BJ (cell line): ENCODE measurements around the gene CAPN10. TPM values are rescaled to one million over a fixed set of nuclear protein-coding genes. Genes with fewer than 3 reads are reported as not detected.
A peak's percentile ranks its signal among the peaks of the same experiment; 100 is the strongest.

ENCODE experiments used
- CTCF ChIA-PET: fragments of 350-600 bp; formaldehyde crosslinking; extraction: SDS; loops from one replicate; lab custom pipeline; 2021; ENCODE audit warnings: antibody characterized with exemption, inconsistent platforms; lab: Yijun Ruan, JAX
- POLR2A ChIA-PET: fragments of 300-600 bp; sonication (Branson Sonifier 250); formaldehyde crosslinking; extraction: SDS; loops from one replicate; lab custom pipeline; 2021; ENCODE audit warnings: antibody characterized with exemption; lab: Charles Lee
- DNase-seq: peaks from one replicate; pipeline ENCODE4 v3.0.0-alpha.2; 2011; ENCODE audit warnings: low read depth
- H3K27me3 ChIP-seq: 2 replicates; pipeline ENCODE4 v1.6.0; 2011; ENCODE audit warnings: low read length; ENCODE audit not compliant: control insufficient read depth, insufficient read depth
- H3K36me3 ChIP-seq: 2 replicates; pipeline ENCODE4 v1.5.1; 2011; ENCODE audit warnings: low read length; ENCODE audit not compliant: control insufficient read depth, insufficient read depth
- H3K4me3 ChIP-seq: 2 replicates; pipeline ENCODE4 v1.5.1; 2011; ENCODE audit warnings: low read depth, mild to moderate bottlenecking, control low read depth, low read length
- polyA plus RNA-seq: library from polyadenylated mRNA; depleted of rRNA; stranded (reverse); fragments of >200 nt; gene quantifications from 2 replicates; pipeline ENCODE4 v1.2.3, GENCODE V29; 2011
- TF ChIP-seq, protein P1 (sequence below): IDR thresholded peaks from 2 replicates; pipeline ENCODE4 v1.5.1; 2011; ENCODE audit warnings: low read depth, mild to moderate bottlenecking, control low read depth, inconsistent platforms, low read length, moderate library complexity; ENCODE audit not compliant: insufficient read depth

Gene CAPN10
- polyA plus RNA-seq, 1 experiment = 14.9 TPM

DNA sequence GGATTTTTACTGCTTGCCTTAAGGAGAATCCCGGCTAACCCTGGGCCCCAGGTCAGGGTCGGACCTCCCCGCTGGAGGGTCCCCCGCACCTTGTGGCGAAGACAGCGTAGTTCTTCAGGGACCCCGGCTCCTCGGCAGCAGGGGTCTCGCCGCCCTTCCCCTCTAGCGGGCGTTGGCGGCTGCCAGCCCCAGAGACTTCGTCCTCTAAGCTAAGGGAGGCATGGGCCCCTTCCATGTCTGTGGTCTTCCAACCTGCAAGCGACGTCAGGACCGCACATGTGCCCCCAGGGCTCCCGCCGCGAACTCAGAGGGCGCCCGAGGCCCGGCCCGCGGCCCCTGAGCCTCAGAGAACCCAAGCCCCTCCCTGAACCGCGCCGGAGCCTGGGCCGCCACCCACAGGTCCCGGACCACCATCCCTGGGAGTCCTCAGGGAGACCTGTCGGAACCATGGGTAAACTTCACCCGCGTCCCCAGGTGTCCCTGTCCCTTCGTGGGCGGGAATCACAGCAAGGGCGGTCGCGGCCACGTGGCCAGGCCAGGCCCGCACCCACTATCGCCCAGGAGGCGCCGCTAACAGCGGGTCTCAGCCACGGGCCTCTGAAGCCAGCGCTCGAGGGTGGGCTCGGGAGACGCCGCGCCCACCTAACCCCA lies 29.3 kb upstream of the CAPN10 start:
- no peaks in the 10 kb centered on the region for H3K27me3 ChIP-seq
- no peak for DNase-seq
- H3K36me3 ChIP-seq = peaks cover 4% of the 10 kb centered on the region
- TF ChIP-seq, protein P1, sequence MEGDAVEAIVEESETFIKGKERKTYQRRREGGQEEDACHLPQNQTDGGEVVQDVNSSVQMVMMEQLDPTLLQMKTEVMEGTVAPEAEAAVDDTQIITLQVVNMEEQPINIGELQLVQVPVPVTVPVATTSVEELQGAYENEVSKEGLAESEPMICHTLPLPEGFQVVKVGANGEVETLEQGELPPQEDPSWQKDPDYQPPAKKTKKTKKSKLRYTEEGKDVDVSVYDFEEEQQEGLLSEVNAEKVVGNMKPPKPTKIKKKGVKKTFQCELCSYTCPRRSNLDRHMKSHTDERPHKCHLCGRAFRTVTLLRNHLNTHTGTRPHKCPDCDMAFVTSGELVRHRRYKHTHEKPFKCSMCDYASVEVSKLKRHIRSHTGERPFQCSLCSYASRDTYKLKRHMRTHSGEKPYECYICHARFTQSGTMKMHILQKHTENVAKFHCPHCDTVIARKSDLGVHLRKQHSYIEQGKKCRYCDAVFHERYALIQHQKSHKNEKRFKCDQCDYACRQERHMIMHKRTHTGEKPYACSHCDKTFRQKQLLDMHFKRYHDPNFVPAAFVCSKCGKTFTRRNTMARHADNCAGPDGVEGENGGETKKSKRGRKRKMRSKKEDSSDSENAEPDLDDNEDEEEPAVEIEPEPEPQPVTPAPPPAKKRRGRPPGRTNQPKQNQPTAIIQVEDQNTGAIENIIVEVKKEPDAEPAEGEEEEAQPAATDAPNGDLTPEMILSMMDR = no peak
- peak overlapping the region; percentile 51 for H3K4me3 ChIP-seq
- POLR2A ChIA-PET = interaction anchor here (1.0 kb wide), 1 partner anchor 9 kb away, joined by 3 read pairs; no protein-coding TSS in a partner anchor
- CTCF ChIA-PET = interaction anchor here (1.3 kb wide), 1 partner anchor 50 kb away, joined by 3 read pairs; no protein-coding TSS in a partner anchor

DNA sequence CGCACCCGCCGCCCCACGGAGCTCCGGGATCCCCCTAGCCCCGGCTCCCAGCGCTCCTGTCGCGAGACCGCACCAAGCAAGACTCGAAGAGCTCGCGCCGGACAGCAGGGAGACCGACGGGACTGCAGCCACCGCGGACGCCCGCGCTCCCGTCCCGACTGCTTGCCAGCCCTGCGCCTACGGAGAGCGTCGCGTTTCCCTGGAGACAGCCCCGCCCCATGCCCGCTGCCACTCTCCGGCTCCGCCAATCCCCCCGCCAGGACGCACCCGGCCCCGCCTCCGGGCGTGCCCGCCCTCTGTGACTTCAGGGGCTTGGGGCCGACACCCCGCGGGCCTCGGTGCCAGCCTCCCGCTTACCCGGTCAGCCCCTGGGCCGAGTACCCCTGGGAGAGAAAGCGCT lies 28.7 kb upstream of the CAPN10 start, which contains the start of gene ANKMY1:
Gene ANKMY1, minus strand, starts transcription at position 181 of the 400 bp plus-strand sequence. CDS start 653 bp downstream, outside the sequence.
- CTCF ChIA-PET = interaction anchor here (1.3 kb wide), 1 partner anchor 51 kb away, joined by 3 read pairs; no protein-coding TSS in a partner anchor
- H3K27me3 ChIP-seq = no peaks in the 10 kb centered on the region
- peaks cover 3% of the 10 kb centered on the region for H3K36me3 ChIP-seq
- TF ChIP-seq, protein P1 = no peak
- H3K4me3 ChIP-seq = peak within 1 kb of the TSS; percentile 51
- POLR2A ChIA-PET = interaction anchor here (1.0 kb wide), 1 partner anchor 9 kb away, joined by 3 read pairs; no protein-coding TSS in a partner anchor
- no peak for DNase-seq

DNA sequence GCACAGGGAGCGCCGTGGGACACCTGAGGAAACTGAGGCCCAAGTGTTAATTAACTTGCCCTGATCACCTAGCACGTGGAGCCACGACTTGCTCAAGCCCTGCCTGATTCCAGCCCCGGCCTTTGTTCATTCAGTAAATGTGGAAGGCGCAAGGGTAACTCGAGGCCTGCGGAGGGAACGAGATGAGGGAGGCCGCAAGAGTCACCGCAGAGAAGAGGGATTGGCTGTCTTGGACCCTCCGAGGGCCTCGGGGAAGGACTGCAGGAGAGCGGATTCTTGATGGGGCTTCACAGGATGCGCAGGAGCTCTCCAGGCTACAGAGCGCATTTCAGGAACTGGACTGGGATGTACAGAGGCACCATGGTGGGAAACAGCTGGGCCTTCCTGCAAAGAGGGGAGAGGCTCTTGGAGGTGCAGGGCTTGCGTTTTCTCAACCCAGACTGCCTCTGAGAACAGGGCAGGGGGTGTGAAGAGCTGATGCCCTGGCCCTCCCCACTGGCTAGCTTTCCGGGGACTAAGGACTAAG lies 28.2 kb upstream of the CAPN10 start:
- CTCF ChIA-PET = interaction anchor here (1.3 kb wide), 1 partner anchor 44 kb away, joined by 3 read pairs; no protein-coding TSS in a partner anchor

DNA sequence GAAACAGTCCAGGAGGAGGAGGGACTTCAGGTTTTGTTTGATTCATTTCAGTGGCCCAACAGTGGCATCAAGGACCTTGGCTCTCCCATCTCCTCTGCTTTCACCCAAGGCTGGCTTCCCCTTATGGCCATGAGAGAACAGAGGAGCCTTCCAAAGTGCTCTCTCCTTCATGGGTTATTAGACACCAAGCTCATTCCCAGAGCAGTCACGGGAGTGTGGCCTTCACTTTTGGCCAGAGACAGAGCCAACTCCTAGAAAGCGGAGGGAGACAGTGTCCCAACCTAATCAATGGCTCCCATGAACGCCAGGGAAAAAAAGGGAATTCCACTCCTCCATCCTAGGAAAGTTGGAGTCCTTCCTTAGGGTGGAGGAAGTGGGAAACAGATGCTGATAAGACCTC lies 27.2 kb upstream of the CAPN10 start:
- Histone ChIP-seq H3K27me3 (no peaks in the 10 kb centered on the region), H3K4me3 (no peak overlapping the region), H3K36me3 (no peaks in the 10 kb centered on the region; the same call in 1 of the 2 replicates)
- ChIA-PET CTCF (interaction anchor here (1.3 kb wide), 1 partner anchor 45 kb away, joined by 3 read pairs; no protein-coding TSS in a partner anchor), POLR2A (no interaction called here)
- no peak for DNase-seq
- TF ChIP-seq, protein P1 = no peak

More for the DNA sequence above, 28.2 kb upstream of the CAPN10 start:
- POLR2A ChIA-PET = no interaction called here
- peak overlapping the region; percentile 51 for H3K4me3 ChIP-seq
- DNase-seq = no peak
- H3K36me3 ChIP-seq = peaks cover 2% of the 10 kb centered on the region
- H3K27me3 ChIP-seq = no peaks in the 10 kb centered on the region
- TF ChIP-seq, protein P1 = no peak

DNA sequence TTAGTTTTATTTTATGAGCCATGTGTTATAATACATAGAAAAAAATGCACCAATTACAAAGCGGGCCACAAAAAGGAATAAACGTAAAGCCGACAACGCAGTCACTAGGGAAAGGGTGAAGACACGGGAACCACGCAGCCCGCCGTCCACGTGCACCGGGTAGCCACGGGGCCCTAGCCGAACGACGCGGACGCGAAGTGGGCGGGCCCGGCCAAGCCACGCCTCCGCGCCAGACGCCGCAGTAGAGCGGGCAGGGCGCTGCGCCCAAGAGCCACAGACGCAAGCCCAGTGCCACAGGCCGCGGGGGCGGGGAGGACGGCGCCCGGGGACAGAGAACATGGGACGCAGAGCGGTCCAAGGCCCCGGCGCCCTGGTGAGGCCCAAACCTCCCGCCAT lies 26.5 kb upstream of the CAPN10 start, which contains the start of gene DUSP28:
Gene DUSP28, plus strand, starts transcription at position 274 of the 396 bp plus-strand sequence. CDS start 328 bp downstream, outside the sequence.
- Histone ChIP-seq H3K36me3 (no peaks in the 10 kb centered on the region; the same call in 1 of the 2 replicates), H3K27me3 (no peaks in the 10 kb centered on the region), H3K4me3 (peak within 1 kb of the TSS; percentile 76)
- TF ChIP-seq, protein P1 = no peak
- ChIA-PET POLR2A (no interaction called here), CTCF (interaction anchor here (1.4 to 1.8 kb wide), 3 partner anchors 8 to 47 kb away, joined by 3 to 12 read pairs (median 5); no protein-coding TSS in a partner anchor)
- DNase-seq = peak; percentile 35
